Aorta (tissue), 5 donors: Measurements from ENCODE around the gene NPHP4. TPM values are rescaled to one million over a fixed set of nuclear protein-coding genes. Genes with fewer than 3 reads are reported as not detected.

Source experiments
- ATAC-seq: fragments of 200-7000 bp; cut with Tn5 transposase; one replicate; pipeline ENCODE4 v1.9.1; 2022; ENCODE audit warnings: moderate library complexity; ENCODE audit not compliant: low FRiP score
- DNase-seq, 2 donors: peaks; one replicate each; pipeline ENCODE4 v3.0.0-alpha.2; 2020
- H3K27ac ChIP-seq, 2 donors: one replicate each; pipeline ENCODE4 v1.5.1; 2013; ENCODE audit warnings: low read length in 2 of 2, mild to moderate bottlenecking in 2 of 2, moderate library complexity in 2 of 2, control low read depth in 1 of 2, inconsistent platforms in 1 of 2, low read depth in 1 of 2
- H3K27me3 ChIP-seq, 2 donors: one replicate each; pipeline ENCODE4 v1.6.1; 2013; ENCODE audit warnings: control low read depth in 1 of 2, low read length in 1 of 2, mild to moderate bottlenecking in 1 of 2, moderate library complexity in 1 of 2; ENCODE audit not compliant: insufficient read depth in 2 of 2, control insufficient read depth in 1 of 2
- H3K36me3 ChIP-seq, 2 donors: one replicate each; pipeline ENCODE4 v1.6.1; 2013; ENCODE audit warnings: control low read depth in 1 of 2, low read length in 1 of 2, mild to moderate bottlenecking in 1 of 2; ENCODE audit not compliant: insufficient read depth in 2 of 2, control insufficient read depth in 1 of 2
- H3K4me1 ChIP-seq, 2 donors: one replicate each; pipeline ENCODE4 v1.6.1; 2013; ENCODE audit warnings: low read length in 2 of 2, control low read depth in 1 of 2, mild to moderate bottlenecking in 1 of 2, moderate library complexity in 1 of 2; ENCODE audit not compliant: insufficient read depth in 2 of 2, control insufficient read depth in 1 of 2
- H3K4me3 ChIP-seq, 2 donors: one replicate each; pipeline ENCODE4 v1.5.1; 2013; ENCODE audit warnings: low read length in 2 of 2, control low read depth in 1 of 2, mild to moderate bottlenecking in 1 of 2
- H3K9me3 ChIP-seq: one replicate; pipeline ENCODE4 v1.6.1; 2013; ENCODE audit warnings: mild to moderate bottlenecking, low read length; ENCODE audit not compliant: control insufficient read depth
- WGBS, 2 donors: extraction: QIAGEN DNeasy Blood & Tissue Kit; methylation state at CpG; one replicate each; pipeline ENCODE4 v1.1.7; 2013; 5-methylcytosine and 5-hydroxymethylcytosine counted together
- intact Hi-C, 2 donors: fragments of 100-400 bp; cut with DNase I; formaldehyde crosslinking; loops; one replicate each; pipeline versions ENCODE4 v1.14.2 to v1.15.0; 2022
- polyA plus RNA-seq, 2 donors: library from polyadenylated mRNA; stranded (reverse); fragments of 200-250 nt; gene quantifications; one replicate each; pipeline ENCODE4 v1.2.3, GENCODE V29; 2013
- total RNA-seq, 2 donors: library from RNA; stranded (reverse); fragmentation: NEBNext Ultra II Directional; extraction: Animal tissue kit (Norgen Biotek cat#: 25700); gene quantifications; one replicate each; pipeline ENCODE4 v1.2.1, GENCODE V29; 2021
- donor health status: healthy with polysubstance abuse.
- donor health status: Bipolar disorder and iron deficiency.
- donor health status: DM: no; HTN: no; CAD: no.
- donor health status: DM: no; HTN: no; CAD: no.
- donor health status: DM: yes; HTN: yes; CAD: no.

Gene NPHP4
- total and polyA plus RNA-seq, 4 donors = 2.4 to 15.1 (median 6.3) TPM

DNA sequence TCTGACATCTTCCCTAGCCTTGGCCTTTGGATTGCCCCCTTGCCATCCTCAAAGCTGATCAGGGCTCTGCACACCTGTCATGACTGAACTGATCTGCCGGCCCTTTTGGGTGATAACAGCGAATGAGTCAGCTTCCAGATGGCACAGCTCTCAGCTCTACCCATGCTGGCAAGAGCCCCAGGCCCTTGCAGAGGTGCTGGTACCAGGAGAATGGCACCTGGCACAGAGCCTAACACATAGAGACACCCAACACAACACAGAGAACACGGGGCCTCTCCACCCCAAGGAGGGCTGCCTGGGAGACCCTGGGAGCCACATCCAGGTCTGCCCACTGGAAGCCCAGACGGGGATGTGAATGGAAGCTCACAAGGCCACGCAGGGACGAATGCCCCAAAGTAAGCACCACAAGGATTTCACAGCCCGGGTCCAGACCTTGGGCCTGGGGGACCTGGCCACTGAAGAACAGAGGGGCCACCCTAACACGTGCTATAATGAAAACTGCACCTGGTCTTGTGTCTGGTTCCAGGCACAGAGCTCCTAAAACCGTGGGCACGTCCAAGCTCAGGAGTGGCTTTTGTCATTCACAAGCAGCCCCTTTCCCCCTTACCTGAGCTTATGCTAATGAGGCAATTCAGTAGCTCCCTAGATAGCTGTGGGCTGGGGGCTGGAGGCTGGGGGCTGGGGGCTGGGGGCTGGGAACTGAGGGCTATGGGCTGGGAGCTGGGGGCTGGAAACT lies 160.5 kb downstream of the NPHP4 start:
- H3K9me3 ChIP-seq = no peaks in the 10 kb centered on the region
- H3K27me3 ChIP-seq = no peaks in the 10 kb centered on the region
- 22 to 30% methylated on average over 10 of the region's 10 CpGs for WGBS, 2 donors
- DNase-seq (no peak), ATAC-seq (no peak)
- no peaks in the 10 kb centered on the region for H3K36me3 ChIP-seq
- intact Hi-C loops = no loop called here
- H3K4me1 ChIP-seq = no peaks in the 10 kb centered on the region
- H3K27ac ChIP-seq = no peak overlapping the region
- H3K4me3 ChIP-seq = no peak overlapping the region

DNA sequence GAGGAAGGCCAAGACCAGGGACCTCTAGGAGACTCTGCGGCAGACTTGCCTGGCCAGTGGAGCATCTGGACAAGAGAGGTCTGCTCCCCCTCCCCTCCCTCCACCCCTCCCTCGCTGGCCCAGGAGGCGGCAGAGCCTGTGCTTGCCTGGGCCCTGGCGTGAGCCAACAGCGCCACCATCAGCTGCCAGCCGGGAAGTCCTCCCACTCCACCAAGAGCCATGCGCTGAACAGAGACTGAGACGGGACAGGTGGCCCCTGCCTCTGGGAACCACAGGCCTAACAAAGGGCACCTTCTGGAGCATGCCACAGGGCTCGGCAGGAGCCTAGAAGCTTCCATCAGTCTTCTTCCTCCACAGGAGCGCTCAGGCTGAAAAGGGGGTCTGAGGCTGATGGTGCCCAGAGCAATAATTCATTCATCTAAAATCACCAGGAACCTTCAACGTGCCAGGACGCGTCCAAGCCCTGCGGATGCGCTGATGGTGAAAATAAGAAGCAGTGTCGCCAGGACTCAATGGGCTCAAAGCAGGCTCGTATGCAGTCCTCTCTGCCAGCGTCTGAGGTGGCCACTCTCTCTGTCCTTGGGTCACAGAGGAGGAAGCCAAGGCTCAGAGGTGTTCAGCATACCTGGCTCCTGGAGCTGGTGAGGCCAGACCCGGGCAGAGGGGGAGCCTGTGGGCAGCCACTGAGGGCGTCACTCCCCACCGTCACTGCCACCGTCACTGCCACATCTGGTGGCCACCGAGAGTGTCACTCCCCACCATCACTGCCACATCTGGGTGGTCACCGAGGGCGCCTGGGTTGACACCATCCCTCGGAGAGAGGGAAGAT lies 161.2 kb downstream of the NPHP4 start:
- intact Hi-C loops = no loop called here
- 51 to 53% methylated on average over 26 of the region's 26 CpGs for WGBS, 2 donors
- no peaks in the 10 kb centered on the region for H3K4me1 ChIP-seq
- H3K27ac ChIP-seq = no peak overlapping the region
- no peak for ATAC-seq
- no peaks in the 10 kb centered on the region for H3K27me3 ChIP-seq
- H3K9me3 ChIP-seq = no peaks in the 10 kb centered on the region
- no peak overlapping the region for H3K4me3 ChIP-seq
- DNase-seq = no peak
- H3K36me3 ChIP-seq = no peaks in the 10 kb centered on the region

DNA sequence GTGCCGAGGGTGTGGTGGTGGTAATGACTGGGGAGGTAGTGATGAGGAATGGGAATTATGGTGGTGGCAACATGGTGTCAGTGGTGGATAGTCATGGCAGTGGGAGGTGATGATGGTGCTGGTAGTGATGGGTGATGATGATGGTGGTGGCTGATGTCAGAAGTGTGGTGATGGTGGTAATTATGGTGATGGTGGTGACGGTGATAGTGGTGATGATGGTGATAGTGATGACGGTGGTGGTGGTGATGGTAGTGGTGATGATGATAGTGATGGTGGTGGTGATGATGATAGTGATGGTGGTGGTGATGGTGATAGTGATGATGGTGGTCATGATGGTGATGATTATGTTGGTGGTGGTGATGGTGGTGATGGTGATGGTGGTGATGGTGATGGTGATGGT lies 162.8 kb downstream of the NPHP4 start:
- H3K9me3 ChIP-seq = no peaks in the 10 kb centered on the region
- no peak overlapping the region for H3K4me3 ChIP-seq
- DNase-seq (no peak), ATAC-seq (no peak)
- H3K27me3 ChIP-seq = no peaks in the 10 kb centered on the region
- no peak overlapping the region for H3K27ac ChIP-seq
- intact Hi-C loops = no loop called here
- H3K36me3 ChIP-seq = no peaks in the 10 kb centered on the region
- no peaks in the 10 kb centered on the region for H3K4me1 ChIP-seq
- 91 to 94% methylated on average over 3 of the region's 3 CpGs for WGBS, 2 donors

DNA sequence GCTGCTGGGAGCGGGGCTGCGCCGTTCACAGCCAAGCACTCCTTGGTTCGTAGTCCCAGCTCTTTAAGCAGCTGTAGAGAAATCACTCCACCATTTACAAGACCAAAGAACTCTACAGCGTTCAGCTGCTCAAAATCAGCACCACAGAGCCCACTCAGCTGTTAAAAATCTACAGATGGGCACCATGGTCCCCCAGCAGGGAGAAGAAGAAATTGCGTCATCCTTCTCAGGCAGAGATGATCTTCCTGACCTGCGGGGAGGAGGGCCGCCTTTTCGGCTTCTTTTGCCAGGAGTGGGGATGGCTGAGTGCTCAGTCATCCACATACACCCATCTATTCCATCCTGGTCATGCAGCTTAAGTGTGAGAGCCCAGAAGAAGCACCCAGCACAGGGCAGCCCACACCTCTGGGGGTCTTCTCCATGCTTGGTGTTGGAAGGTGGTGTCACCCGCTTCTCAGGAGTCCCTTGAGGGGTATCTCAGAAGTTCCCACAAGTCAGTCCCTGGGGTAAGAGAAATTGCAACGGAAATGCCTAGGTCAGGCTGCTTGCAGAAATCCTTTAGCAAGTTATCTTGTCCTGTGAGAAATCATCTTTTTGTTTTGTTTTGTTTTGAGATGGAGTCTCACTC lies 163.8 kb downstream of the NPHP4 start:
- no peaks in the 10 kb centered on the region for H3K4me1 ChIP-seq
- DNase-seq (no peak), ATAC-seq (no peak)
- no peaks in the 10 kb centered on the region for H3K36me3 ChIP-seq
- no peak overlapping the region for H3K27ac ChIP-seq
- intact Hi-C loops = no loop called here
- no peaks in the 10 kb centered on the region for H3K27me3 ChIP-seq
- no peaks in the 10 kb centered on the region for H3K9me3 ChIP-seq
- 73 to 79% methylated on average over 11 of the region's 11 CpGs for WGBS, 2 donors
- H3K4me3 ChIP-seq = no peak overlapping the region

DNA sequence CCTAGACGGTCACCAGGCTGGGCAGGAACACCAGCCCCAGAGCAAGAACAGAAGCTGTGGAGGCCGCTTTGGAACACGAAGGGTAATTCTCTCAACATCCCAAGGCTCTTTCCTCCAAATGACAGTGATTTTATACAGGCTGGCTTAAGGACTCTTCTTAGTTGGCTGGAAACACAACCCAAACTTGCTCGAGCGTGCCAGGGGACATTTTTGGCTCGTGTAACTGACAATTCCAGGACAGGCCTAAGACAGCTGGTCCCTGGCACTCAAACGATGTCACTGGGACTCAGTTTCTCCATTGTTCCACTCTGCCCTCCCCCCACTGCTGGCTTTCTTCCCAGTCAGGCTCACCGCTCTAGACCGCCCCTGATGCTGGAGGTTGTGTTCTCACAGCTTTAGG lies 164.7 kb downstream of the NPHP4 start:
- H3K27ac ChIP-seq = no peak overlapping the region
- no peaks in the 10 kb centered on the region for H3K36me3 ChIP-seq
- intact Hi-C loops = no loop called here
- DNase-seq (peak in 1 of 2 donors; percentile 25), ATAC-seq (no peak)
- H3K4me1 ChIP-seq = no peaks in the 10 kb centered on the region
- no peak overlapping the region for H3K4me3 ChIP-seq
- no peaks in the 10 kb centered on the region for H3K27me3 ChIP-seq
- WGBS, 2 donors = 64 to 71% methylated on average over 9 of the region's 9 CpGs
- no peaks in the 10 kb centered on the region for H3K9me3 ChIP-seq

DNA sequence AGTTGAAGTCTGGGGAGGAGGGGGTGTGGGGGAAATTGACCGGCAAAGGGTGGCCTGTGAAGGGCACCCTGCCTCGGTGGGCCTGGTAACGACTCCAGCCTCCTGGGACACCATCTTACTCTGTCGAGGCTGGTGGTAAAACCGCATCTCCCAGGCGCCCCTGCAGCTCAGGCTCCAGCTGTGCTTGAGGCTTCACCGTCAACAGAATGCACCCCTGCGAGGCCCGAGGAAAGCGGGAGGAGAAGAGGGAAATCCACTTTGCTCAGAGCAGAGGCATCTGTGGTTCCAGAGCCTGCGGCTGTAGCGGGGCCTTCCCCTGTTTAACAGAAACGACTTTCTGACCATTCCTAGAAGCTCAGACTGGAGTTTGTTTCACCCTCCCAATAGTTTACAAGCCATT lies 165.6 kb downstream of the NPHP4 start:
- no peak for ATAC-seq
- DNase-seq = peak in 1 of 2 donors; percentile 52
- no peaks in the 10 kb centered on the region for H3K9me3 ChIP-seq
- H3K27me3 ChIP-seq = no peaks in the 10 kb centered on the region
- no peak overlapping the region for H3K27ac ChIP-seq
- intact Hi-C loops = no loop called here
- no peaks in the 10 kb centered on the region for H3K4me1 ChIP-seq
- no peak overlapping the region for H3K4me3 ChIP-seq
- WGBS, 2 donors = 43 to 44% methylated on average over 13 of the region's 13 CpGs
- no peaks in the 10 kb centered on the region for H3K36me3 ChIP-seq

DNA sequence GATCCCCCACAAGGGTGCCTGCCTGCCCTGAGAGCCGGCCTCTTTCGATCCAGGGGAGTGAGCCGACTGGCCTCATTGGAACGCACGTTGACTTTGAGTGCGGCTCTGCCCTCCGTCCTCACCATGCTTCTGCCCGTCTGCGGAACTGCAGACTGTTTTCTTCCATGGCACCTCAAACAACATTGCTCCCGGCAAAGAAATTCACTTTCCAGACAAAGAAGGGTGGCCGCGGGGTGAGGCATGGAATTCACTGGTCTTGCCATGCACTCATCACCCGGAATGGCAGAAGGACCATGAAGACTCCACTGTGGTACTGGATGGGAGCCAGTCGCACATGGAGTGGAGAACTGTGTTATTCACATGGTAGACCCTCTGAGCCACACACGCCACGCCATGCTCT lies 169.5 kb downstream of the NPHP4 start:
- ATAC-seq (no peak), DNase-seq (no peak)
- Histone ChIP-seq H3K4me1 (no peaks in the 10 kb centered on the region), H3K9me3 (no peaks in the 10 kb centered on the region), H3K27ac (no peak overlapping the region), H3K36me3 (no peaks in the 10 kb centered on the region), H3K4me3 (no peak overlapping the region), H3K27me3 (no peaks in the 10 kb centered on the region)
- intact Hi-C loops = no loop called here
- 91% methylated on average over 16 of the region's 16 CpGs for WGBS, 2 donors

DNA sequence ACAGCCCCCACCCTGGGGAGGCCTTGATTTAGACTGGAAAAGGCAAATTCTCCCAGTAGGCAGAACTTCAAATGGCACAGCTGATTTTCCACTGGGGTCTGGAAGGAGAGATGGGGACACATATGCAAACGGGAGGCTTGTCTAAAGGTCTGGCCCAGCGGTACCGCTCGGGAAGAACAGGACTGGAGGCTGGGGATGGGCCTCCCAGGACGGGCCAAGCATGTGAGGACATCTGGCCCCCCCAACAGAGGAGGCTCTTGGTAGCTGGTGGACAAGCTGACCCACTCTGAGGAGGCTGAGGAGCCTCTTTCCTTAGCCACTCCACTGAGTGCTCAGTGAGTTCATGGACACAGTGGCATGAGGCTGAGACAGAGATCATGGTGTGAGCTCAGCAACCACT lies 170.0 kb downstream of the NPHP4 start:
- DNase-seq (no peak), ATAC-seq (no peak)
- Histone ChIP-seq H3K4me1 (no peaks in the 10 kb centered on the region), H3K27ac (no peak overlapping the region), H3K9me3 (peaks cover 2% of the 10 kb centered on the region), H3K27me3 (no peaks in the 10 kb centered on the region), H3K4me3 (no peak overlapping the region), H3K36me3 (no peaks in the 10 kb centered on the region)
- intact Hi-C loops = no loop called here
- WGBS, 2 donors = 51 to 87% methylated on average over 5 of the region's 5 CpGs
